ENCODE measurements around the gene PTGER3.

DNA sequence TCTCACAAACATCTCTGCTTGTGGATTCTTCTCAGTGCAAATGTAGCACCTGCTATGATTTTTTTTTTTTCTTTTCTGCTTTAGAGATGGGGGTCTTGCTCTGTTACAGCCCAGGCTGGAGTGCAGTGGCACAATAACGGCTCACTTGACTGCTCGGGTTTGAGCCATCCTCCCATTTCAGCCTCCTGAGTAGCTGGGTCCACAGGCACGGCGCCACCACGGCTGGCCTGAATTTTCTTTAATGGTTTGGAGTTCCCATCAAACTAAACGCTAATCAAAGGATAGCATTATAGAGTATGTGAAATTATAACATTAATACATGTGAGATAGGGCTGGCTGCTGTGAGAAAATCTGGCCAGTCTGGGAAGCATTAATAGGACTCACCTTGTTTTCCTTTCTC lies 7.2 kb upstream of the PTGER3 start:
- TF ChIP-seq, protein P1, sequence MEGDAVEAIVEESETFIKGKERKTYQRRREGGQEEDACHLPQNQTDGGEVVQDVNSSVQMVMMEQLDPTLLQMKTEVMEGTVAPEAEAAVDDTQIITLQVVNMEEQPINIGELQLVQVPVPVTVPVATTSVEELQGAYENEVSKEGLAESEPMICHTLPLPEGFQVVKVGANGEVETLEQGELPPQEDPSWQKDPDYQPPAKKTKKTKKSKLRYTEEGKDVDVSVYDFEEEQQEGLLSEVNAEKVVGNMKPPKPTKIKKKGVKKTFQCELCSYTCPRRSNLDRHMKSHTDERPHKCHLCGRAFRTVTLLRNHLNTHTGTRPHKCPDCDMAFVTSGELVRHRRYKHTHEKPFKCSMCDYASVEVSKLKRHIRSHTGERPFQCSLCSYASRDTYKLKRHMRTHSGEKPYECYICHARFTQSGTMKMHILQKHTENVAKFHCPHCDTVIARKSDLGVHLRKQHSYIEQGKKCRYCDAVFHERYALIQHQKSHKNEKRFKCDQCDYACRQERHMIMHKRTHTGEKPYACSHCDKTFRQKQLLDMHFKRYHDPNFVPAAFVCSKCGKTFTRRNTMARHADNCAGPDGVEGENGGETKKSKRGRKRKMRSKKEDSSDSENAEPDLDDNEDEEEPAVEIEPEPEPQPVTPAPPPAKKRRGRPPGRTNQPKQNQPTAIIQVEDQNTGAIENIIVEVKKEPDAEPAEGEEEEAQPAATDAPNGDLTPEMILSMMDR (IDR thresholded peaks at IDR 0.05): no peak
- no peak for TF ChIP-seq RCOR1 (IDR thresholded peaks at IDR 0.05; ENCODE audit: low read length)
- TF ChIP-seq TAF1 (IDR thresholded peaks at IDR 0.05; ENCODE audit: borderline replicate concordance, low read depth, low read length): no peak
- TF ChIP-seq ELF1 (IDR thresholded peaks at IDR 0.05): no peak
- TF ChIP-seq, protein P2, sequence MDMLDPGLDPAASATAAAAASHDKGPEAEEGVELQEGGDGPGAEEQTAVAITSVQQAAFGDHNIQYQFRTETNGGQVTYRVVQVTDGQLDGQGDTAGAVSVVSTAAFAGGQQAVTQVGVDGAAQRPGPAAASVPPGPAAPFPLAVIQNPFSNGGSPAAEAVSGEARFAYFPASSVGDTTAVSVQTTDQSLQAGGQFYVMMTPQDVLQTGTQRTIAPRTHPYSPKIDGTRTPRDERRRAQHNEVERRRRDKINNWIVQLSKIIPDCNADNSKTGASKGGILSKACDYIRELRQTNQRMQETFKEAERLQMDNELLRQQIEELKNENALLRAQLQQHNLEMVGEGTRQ (IDR thresholded peaks at IDR 0.05; ENCODE audit: borderline replicate concordance, low read depth, low read length): no peak
- TF ChIP-seq SMC3 (IDR thresholded peaks at IDR 0.05; ENCODE audit: low read depth, low read length): no peak
- TF ChIP-seq EP300 (IDR thresholded peaks at IDR 0.05; ENCODE audit: borderline replicate concordance in 1 of 2, low read depth in 1 of 2, low read length in 1 of 2): no peak
- no peak for TF ChIP-seq YY1 (IDR thresholded peaks at IDR 0.05; ENCODE audit: low read depth)
- TF ChIP-seq NRF1 (IDR thresholded peaks at IDR 0.05; ENCODE audit: low read depth, low read length): no peak
- TF ChIP-seq FOSL2 (IDR thresholded peaks at IDR 0.05; ENCODE audit: borderline replicate concordance, low read depth): no peak
- TF ChIP-seq POLR2AphosphoS5 (IDR thresholded peaks at IDR 0.05; ENCODE audit: low read depth, low read length): no peak
- no peak for TF ChIP-seq NFIC (IDR thresholded peaks at IDR 0.05; ENCODE audit: borderline replicate concordance)
- no peak for TF ChIP-seq TEAD4 (IDR thresholded peaks at IDR 0.05; ENCODE audit: borderline replicate concordance, insufficient read depth)
- no peak for TF ChIP-seq GABPA (IDR thresholded peaks at IDR 0.05; ENCODE audit: low read depth)

All from SK-N-SH (cell line).